HG02943 (cell line): ENCODE measurements around the gene ZSWIM5.
"Not testable (repeated sequence)": the region's sequence is repeated elsewhere in the genome, so short reads cannot be mapped to it uniquely, and the experiment has no call there.

Source experiments
- ATAC-seq: cut with Tn5 transposase; IDR thresholded peaks from one replicate; pipeline ENCODE4 v1.9.1; 2021; ENCODE audit warnings: mild to moderate bottlenecking, low read depth, moderate library complexity; ENCODE audit not compliant: unreplicated experiment

ZSWIM5 gene

DNA sequence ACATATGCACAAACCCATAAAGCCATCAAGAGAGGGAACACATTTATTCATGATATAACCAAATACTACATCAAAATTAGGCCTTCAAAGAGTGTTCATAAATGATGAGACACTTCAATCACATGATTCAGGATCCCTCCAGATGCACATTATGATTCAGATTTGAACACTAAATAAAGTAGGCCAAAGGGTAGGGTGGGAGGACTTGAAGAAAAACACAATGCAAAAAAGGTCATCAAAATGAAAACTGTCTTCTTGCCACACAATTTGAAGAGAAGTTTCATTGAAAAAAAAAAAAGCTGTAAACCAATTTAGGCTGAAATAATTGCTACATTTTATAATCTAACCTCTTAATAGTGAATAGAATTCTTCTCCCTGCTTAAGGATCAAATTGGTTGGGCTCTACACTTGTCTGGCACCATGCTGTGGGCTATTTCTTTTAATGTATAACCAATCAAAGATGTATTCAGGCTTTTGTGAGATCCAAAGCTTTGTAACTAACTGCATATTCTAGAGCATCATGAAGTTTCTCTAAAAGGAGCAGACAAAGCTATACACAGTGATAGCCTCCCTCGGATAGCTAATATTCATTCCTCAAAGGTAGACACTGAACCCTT is 58.1 kb downstream of the ZSWIM5 start:
- no peak for ATAC-seq

DNA sequence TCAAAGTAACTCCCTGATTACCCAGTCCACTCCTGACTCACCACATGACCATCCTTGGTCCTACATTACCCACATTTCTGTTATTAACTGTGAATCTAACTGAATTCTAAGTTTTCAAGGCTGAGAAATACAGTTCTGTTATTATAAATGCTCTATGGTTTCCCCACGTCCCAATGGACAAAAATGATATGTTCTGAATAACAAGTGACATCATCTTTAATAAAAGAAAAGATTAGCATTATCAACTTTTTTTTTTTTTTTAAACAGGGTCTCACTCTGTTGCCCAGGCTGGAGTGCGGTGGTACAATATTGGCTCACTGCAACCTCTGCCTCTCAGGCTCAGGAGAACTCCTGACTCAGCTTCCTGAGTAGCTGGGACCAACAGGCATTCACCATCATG is 59.6 kb downstream of the ZSWIM5 start:
- no peak for ATAC-seq

DNA sequence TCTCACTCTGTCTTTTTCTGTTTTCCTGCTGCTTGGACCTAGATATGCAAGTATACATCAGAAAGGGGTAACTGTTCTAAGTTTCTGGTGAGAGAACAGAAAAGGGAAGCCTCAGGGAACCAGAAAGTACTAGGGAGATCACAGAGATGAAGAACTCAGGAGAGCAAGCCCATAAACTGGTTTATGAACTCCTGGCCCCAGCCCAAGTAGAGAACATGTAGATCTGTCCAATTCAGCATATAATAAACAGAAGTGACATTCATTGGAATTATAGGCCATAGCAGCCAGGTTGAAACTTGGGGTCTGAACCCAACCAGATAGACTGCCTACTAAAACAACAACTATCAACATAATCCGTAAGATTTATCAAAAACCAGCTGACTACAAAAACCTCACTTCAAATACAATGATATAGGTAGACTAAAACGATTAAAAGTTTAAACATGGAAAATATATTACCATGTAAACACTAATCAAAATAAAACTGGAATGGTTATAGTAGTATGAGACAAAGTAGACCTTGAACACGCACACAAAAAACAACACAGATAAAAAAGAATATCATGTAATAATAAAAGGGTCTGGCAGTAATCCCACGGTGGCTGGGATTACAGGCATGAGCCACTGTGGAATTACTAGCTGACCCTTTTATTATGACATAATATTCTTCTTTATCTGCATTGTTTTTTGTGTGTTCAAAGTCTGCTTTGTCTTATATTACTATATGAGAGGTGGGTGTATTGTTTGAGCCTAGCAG is 65.0 kb downstream of the ZSWIM5 start:
- ATAC-seq = no peak

DNA sequence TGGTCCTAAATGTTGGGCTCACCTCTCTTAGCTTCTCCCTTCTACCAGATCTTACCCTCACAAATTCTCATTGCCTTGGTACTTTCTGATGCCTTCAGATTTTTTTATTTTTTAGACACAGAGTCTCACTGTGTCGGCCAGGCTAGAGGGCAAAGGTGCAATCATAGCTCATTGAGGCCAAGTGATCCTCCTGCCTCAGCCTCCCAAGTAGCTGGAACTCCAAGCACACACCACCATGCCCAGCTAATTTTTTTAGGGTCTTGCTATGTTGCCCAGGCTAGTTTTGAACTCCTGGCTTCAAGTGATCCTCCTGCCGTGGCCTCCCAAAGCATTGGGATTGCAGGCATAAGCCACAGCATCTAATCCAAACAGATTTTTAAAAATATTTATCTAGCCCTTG is 69.4 kb downstream of the ZSWIM5 start:
- ATAC-seq = no peak

DNA sequence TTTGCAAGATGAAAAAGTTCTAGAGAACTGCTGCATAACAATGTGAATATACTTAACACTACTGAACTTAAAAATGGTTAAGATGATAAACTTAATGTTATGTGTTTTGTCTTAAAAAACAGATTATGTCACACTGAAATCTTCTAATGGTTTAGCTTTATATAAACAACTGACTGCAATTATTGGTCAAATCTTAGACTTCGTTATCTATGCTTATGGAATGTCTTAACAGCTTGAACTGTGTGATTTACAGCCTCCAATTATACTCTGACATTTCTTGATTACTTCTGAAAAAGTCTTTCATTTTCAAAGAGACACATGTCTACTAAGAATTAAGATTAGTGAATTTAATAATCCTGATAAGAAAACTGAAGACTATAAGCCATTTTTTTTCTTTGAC is 71.1 kb downstream of the ZSWIM5 start:
- no peak for ATAC-seq

DNA sequence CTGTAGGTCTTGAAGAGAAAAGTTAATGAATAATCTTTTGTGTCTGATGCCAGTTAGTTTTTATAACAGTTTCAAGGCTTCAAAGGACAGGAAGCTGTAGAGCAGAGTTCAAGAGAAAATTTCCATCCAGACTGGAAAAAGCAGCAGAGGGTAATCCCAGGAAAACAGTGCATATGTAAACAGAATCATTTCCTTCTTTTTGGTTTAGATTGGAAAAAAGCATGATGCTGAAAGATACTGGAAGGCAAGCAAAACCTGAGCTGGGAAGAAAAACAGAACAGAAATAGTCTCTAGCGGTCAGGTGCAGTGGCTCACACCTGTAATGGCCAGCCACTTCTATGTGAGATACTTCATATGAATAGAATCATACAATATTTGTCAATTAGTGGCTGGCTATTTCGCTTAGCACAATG is 71.9 kb downstream of the ZSWIM5 start:
- ATAC-seq = no peak

DNA sequence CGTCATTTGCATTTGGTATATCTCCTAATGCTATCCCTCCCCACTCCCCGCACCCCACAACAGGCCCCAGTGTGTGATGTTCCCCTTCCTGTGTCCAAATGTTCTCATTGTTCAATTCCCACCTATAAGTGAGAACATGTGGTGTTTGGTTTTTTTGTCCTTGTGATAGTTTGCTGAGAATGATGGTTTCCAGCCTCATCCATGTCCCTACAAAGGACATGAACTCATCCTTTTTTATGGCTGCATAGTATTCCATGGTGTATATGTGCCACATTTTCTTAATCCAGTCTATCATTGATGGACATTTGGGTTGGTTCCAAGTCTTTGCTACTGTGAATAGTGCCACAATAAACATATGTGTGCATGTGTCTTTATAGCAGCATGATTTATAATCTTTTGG is 73.7 kb downstream of the ZSWIM5 start:
- not testable (repeated sequence) for ATAC-seq

DNA sequence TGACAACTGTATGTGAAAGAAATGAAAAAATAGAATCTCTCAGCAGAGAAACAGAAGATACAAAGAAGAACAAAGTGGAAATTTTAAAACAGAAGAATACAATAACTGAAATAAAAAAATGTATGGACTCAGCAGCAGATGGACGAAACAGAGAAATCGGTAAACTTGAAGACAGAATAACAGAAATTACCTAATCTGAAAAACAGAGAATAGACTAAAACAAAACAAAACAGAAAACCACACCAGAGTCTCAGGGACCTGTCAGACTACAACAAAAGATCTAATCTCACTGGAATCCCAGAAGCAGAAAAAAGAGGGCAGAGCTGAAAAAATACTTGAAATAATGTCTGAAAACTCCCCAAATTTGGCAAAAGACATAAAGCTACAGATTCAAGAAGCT is 83.0 kb downstream of the ZSWIM5 start:
- no peak for ATAC-seq

DNA sequence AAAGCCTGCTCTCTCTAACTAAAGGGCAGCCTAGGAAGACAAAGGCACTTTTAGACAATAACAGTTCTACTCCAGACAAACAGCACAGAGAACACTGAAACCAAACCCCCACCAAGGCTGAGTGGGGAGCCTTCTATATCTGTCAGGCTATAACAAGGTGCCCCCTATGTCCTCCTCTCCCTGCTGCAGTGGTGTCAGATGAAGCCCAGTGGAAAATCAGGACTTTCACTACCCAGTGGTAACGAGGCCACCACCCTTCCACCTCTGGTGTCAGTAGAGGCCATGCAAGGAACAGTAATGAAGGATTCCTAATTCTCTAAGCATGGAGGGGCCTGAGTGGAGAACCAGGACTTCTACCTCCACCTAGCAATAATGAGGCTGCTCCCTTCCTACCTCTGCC is 83.7 kb downstream of the ZSWIM5 start:
- no peak for ATAC-seq

DNA sequence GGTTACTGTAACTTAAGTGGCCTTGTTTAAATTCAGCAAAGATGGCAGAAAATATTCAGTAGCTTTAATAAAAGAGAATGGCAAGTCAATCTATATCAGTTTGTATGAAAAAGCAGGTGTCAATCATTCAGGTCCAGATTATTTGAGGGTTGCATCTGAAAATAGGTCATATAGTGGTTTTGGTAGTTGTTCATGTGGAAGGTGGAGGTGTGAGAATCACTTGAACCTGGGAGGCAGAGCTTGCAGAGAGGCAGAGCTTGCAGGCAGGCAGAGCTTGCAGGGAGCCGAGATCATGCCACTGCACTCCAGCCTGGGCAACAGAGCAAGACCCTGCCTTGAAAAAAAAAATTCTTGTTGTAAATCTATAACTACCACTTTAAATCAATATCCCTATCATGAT is 88.6 kb downstream of the ZSWIM5 start:
- ATAC-seq = no peak

DNA sequence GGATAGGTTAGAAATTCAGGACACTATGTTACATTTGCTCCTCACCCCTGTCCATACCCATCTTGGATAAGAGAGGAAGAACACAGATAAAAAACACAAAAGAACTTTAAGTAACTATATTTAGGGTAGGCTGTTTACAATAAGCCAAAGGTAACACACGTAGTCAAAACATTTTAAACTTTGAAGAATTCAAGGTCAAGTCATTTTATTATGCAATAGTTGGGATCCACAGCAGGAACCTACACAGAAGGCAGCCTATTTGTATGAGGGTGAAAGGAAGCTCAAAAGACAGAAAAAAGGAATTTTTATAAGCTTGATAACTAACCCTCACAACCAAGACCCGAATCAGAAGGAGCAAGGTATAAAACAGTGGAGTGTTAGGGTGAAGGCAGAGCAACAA is 89.6 kb downstream of the ZSWIM5 start:
- ATAC-seq = no peak

DNA sequence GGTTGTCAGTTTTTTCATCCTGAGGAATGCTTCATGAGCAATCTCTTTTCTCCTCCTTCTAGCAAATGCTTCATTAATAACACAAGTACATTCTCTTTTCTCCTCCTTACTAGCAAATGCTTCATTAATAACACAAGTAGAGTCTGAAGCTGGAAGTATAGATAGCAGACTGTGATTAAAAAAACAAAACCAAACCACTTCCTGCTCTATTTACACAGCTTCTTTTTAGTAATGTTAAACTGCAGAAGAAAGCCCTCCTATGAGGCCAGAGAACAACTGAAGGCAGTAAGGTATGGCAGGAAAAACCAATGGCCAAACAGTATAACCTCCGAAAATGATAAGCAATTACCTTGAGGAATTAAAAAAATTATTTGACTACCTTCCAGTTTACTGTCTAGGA is 90.1 kb downstream of the ZSWIM5 start:
- no peak for ATAC-seq

DNA sequence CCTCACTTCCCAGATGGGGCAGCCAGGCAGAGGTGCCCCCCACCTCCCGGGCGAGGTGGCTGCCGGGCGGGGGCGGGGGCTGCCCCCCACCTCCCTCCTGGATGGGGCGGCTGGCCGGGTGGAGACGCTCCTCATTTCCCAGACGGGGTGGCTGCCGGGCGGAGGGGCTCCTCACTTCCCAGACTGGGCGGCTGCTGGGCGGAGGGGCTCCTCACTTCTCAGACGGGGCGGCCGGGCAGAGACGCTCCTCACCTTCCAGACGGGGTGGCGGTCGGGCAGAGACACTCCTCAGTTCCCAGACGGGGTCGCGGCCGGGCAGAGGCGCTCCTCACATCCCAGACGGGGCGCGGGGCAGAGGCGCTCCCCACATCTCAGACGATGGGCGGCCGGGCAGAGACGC is 91.2 kb downstream of the ZSWIM5 start:
- ATAC-seq = not testable (repeated sequence)

DNA sequence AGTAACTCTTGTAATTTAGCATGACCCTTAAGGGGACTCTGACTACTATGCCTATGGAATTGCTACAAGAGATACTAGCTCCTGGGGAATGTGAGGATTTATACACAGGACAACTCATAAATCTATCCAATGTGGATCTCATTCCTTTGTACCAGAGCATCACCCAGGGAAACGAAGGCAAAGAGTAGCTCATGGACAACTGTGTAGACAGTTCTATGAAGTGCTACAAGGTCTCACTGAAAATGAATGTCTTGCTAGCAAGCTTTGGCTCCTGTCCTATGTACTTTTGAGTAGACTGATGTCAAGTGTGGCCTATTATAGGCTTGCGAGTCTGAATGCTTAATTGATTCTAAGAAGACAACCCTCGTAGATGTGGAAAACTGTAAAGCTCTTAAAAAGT is 93.7 kb downstream of the ZSWIM5 start:
- ATAC-seq = no peak

DNA sequence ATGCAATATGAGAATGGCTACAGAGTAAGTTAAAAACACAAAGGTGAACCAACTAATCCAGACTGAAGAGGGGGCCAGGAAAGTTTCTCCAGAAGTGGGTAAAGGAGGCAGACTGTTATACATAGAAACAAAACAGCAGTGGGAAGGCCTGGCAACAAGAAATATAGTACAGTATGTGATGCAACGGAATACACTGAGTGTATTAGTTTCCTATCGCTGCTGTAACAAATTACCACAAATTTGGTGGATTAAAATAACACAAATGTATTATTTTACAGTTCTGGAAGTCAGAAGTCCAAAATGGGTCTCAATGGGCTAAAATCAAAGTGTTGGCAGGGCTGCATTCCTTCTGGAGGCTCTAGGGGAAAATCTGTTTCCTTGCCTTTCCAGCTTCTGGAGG is 95.2 kb downstream of the ZSWIM5 start:
- ATAC-seq = no peak

DNA sequence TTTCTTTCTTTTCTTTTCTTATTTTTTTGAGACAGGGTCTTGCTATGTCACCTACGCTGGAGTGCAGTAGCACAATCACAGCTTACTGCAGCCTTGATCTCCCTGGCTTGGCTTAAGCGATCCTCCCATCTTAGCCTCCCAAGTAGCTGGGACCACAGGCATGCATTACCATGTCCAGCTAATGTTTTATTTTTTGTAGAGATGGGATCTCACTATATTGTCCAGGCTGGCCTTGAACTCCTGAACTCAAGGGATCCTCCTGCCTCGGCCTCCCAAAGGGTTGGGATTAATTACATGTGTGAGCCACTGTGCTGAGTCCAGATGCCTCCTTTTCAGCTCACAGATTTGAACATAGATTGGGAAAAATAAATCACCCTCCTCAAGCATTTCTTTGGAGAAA is 98.6 kb downstream of the ZSWIM5 start:
- ATAC-seq = no peak

DNA sequence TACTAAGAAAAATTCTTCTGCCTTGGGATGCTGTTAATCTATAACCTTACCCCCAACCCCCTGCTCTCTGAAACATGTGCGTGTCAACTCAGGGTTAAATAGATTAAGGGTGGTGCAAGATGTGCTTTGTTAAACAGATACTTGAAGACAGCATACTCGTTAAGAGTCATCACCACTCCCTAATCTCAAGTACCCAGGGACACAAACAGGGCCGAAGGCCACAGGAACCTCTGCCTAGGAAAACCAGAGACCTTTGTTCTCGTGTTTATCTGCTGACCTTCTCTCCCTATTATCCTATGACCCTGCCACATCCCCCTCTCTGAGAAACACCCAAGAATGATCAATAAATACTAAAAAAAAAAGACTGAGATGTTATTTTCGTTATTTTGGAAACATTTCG is 99.5 kb downstream of the ZSWIM5 start:
- not testable (repeated sequence) for ATAC-seq

DNA sequence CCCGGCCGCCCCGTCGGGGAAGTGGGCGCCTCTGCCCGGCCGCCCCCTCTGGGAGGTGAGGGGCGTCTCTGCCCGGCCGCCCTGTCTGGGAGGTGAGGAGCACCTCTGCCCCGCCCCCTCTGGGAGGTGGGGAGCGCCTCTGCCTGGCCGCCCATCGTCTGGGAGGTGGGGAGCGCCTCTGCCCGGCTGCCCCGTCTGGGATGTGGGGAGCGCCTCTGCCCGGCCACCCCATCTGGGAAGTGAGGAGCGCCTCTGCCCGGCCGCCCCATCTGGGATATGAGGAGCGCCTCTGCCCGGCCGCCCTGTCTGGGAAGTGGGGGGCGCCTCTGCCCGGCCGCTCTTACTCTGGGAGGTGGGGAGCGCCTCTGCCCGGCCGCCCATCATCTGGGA is 100.3 kb downstream of the ZSWIM5 start:
- ATAC-seq = not testable (repeated sequence)

DNA sequence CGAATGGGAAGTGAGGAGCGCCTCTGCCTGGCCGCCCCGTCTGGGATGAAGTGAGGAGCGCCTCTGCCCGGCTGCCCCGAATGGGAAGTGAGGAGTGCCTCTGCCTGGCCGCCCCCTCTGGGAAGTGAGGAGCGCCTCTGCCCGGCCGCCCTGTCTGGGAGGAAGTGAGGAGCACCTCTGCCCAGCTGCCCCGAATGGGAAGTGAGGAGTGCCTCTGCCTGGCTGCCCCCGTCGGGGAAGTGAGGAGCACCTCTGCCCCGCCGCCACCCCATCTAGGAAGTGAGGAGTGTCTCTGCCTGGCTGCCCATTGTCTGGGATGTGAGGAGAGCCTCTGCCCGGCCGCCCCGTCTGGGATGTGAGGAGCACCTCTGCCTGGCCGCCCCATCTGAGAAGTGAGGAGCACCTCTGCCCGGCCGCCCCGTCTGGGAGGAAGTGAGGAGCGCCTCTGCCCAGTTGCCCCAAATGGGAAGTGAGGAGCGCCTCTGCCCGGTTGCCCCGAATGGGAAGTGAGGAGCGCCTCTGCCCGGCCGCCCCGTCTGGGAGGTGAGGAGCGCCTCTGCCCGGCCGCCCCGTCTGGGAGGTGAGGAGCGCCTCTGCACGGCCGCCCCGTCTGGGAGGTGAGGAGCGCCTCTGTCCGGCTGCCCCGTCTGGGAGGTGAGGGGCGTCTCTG is 100.8 kb downstream of the ZSWIM5 start:
- ATAC-seq = not testable (repeated sequence)

DNA sequence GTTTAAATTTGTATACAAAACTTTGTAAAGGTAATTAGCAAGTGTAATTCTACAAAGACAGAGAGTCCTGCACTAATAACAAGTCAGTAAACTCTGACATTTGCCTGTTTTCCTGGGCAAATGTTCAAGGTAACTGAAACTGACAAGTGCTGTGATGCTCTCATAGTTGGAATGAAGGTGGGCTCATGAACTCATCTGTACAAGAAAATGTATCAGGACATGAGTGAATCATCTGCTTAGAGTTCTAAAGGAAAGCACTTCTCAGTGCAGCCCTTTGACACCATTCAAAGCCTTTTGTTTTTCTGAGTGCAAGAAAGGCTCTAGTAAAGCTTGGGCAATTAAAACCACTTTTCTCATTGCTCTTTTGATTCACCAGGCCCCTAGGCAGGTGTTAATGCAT is 102.9 kb downstream of the ZSWIM5 start:
- ATAC-seq = no peak

DNA sequence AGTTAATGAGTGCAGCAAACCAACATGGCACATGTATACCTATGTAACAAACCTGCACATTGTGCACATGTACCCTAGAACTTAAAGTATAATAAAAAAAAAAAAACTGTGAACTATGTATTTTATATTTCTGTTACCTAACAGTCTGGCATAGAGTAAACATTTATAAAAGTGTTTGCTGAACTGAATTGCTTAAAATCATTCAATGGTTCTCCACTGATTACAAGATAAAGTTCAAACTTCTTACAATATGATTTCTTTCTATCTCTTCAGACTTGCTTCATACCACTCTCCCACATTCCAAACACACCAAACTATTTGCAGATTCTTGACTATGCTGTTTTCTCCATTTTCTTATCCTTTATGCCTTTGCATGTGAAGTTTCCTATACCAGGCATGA is 104.5 kb downstream of the ZSWIM5 start:
- no peak for ATAC-seq

DNA sequence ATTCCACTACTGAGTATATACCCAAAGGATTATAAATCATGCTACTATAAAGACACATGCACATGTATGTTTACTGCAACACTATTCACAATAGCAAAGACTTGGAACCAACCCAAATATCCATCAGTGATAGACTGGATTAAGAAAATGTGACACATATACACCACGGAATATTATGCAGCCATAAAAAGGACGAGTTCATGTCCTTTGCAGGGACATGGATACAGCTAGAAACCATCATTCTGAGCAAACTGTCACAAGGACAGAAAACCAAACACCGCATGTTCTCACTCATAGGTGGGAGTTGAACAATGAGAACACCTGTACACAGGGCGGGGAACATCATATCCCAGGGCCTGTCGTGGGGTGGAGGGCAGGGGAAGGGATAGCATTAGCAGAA is 104.9 kb downstream of the ZSWIM5 start:
- ATAC-seq = not testable (repeated sequence)
